Measurements from ENCODE around the gene VWA2.
"Not testable (repeated sequence)": the region's sequence is repeated elsewhere in the genome, so short reads cannot be mapped to it uniquely, and the experiment has no call there.

Gene VWA2

GRCh38 chr10:114319406-114320248 lies 80.6 kb downstream of the VWA2 start:
- DNase-seq (ENCODE audit: low spot score): no peak

GRCh38 chr10:114320249-114321116 lies 81.4 kb downstream of the VWA2 start:
- no peak for DNase-seq (ENCODE audit: low spot score)

- DNase-seq (ENCODE audit: low spot score): no peak
These were observed 83.3 kb downstream of the VWA2 start for GRCh38 chr10:114322344-114322743.

- no peak for DNase-seq (ENCODE audit: low spot score)
These were observed 84.0 kb downstream of the VWA2 start for GRCh38 chr10:114323023-114323422.

- DNase-seq (ENCODE audit: low spot score): no peak
These were observed 87.7 kb downstream of the VWA2 start for GRCh38 chr10:114326795-114327194.

GRCh38 chr10:114327537-114328440 lies 88.7 kb downstream of the VWA2 start:
- no peak for DNase-seq (ENCODE audit: low spot score)

- DNase-seq (ENCODE audit: low spot score): no peak
These were observed 89.4 kb downstream of the VWA2 start for GRCh38 chr10:114328441-114328812.

- DNase-seq (ENCODE audit: low spot score): no peak
These were observed 89.8 kb downstream of the VWA2 start for GRCh38 chr10:114328874-114329273.

- no peak for DNase-seq (ENCODE audit: low spot score)
These were observed 90.7 kb downstream of the VWA2 start for GRCh38 chr10:114329634-114330365.

- DNase-seq (ENCODE audit: low spot score): no peak
These were observed 93.5 kb downstream of the VWA2 start for GRCh38 chr10:114332301-114333192.

GRCh38 chr10:114333441-114333840 lies 94.4 kb downstream of the VWA2 start:
- not testable (repeated sequence) for DNase-seq (ENCODE audit: low spot score)

GRCh38 chr10:114334301-114334700 lies 95.2 kb downstream of the VWA2 start:
- DNase-seq (ENCODE audit: low spot score): no peak

- DNase-seq (ENCODE audit: low spot score): no peak
These were observed 96.6 kb downstream of the VWA2 start for GRCh38 chr10:114335614-114336013.

- DNase-seq (ENCODE audit: low spot score): no peak
These were observed 97.9 kb downstream of the VWA2 start for GRCh38 chr10:114336823-114337509.

- DNase-seq (ENCODE audit: low spot score): no peak
These were observed 98.7 kb downstream of the VWA2 start for GRCh38 chr10:114337510-114338462.

- DNase-seq (ENCODE audit: low spot score): no peak
These were observed 101.8 kb downstream of the VWA2 start for GRCh38 chr10:114340816-114341215.

All from RKO (cell line).